HG02938 (cell line): ENCODE measurements around the gene PNMA6E.
A peak's percentile ranks its signal among the peaks of the same experiment; 100 is the strongest.

Experiments
- ATAC-seq: cut with Tn5 transposase; IDR thresholded peaks from one replicate; pipeline ENCODE4 v1.9.1; 2021; ENCODE audit warnings: mild to moderate bottlenecking, moderate library complexity; ENCODE audit not compliant: unreplicated experiment

Gene PNMA6E

DNA sequence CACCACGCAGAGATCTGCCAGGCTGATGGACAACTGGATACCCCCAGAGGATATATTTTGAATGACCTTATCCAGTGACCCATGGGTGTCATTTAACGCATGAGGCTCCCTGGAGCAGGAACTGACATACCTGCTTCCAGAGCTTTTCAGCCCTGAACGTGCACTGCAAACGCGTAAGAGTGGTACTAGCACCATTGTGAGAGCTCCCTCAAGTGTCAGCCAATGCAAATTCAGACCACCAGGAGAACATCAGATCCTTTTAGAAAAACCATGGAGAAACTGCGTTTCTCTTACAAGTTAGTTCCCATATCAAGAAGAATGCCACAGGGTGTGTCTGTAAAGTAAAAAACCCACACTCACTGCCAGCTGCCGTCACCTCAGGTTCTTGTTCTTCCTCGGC lies 37.4 kb upstream of the PNMA6E start:
- no peak for ATAC-seq

DNA sequence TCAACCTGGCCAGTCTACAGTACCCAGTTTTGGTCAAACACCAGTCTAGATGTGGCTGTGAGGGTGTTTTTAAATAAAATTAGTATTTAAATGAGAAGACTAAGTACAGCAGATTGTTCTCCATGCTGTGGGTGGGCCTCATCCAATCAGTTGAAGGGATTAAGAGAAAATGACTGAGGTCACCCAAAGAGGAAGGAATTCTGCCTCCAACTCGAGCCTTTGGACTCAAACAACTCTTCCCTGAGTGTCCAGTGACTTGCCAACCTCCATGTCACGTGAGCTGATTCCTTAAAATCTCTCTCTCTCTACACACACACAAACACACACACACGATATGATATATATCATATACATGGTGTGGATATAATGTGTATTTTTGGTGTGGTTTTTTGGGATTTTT lies 34.7 kb upstream of the PNMA6E start:
- no peak for ATAC-seq

DNA sequence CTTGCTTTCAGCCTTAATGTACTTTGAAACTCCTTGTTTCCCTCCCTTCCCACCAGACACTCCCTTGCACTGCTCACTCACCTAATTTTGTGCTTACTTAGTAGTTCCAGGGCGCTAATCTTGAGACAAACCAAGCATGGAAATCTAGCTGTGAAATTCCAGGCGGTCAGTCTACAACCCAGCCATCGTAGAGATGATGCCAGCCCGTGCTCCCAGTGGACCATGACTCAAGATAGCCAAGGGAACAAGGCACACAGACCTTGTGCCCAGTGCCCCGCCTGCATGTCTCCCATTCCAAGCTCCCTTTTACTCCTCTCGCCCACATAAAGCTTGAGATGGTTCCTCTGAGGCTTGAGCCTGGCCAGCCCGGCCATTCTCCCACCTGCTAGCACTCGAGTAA lies 33.7 kb upstream of the PNMA6E start:
- no peak for ATAC-seq

DNA sequence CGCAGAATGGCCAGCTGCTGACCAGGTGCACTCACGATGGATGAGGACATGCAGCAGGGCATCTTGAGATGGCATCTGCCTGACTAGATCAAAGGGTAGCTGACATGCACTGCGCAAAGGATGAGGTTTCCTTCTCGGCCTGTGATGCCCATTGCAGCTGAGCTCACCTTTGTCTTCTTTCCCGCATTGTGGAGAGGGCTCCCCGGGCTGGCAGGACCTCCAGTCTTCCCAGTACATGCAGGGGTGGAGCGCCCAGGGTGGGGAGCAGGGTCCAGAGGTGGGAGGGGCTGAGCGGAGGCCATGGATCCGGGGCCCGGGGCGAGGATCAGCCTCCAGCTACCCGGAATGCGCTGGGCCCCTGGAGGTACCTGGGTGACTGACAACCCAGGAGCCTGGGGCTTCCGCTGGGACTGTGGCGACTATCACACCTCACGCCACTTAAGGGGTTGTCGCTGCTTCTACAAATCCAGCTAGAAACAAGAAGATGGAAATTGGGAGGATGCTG lies 32.7 kb upstream of the PNMA6E start:
- no peak for ATAC-seq

DNA sequence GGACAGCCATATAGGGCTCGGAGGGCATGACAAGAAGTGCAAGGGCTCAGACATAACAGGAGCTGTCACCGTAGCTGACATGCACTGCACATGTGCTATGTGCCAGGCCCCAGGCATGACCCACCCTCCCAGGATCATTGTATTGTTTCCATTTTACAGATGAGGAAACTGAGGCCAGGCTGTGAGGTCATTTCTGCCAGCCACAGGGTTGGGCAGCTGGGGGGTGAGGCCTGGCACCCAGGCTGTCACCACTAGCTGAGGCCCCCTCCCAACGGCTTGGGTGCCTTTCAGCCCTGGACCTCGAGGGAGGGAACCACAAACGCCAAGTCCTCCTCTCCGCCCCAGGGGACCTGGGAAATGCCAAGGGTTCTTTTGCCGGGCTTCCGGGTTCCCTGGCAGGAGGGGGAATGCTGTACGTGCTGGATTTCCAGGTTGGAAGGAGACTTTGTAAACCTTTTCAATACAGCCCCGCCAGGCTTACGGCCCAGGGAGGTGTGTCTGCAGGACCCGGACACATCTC lies 32.1 kb upstream of the PNMA6E start:
- ATAC-seq = no peak

DNA sequence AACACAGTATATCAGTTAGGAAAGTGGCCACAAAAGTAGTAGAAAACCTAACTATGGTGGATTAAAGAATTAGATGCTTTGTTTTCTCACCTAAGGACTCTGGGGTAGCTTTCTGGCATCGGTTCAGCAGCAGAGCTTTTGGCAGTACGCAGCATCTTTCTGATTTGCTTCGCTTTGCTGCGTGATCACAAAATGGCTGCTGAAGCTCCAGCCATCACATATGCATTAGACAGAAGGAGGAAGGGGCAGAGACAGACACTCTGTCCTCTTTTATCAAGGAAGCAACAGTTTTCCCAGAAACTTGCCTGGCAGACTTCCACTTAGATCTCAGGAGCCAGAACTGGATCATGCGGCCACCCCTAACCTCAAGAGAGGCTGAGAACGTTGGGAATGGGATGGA lies 29.6 kb upstream of the PNMA6E start:
- no peak for ATAC-seq

DNA sequence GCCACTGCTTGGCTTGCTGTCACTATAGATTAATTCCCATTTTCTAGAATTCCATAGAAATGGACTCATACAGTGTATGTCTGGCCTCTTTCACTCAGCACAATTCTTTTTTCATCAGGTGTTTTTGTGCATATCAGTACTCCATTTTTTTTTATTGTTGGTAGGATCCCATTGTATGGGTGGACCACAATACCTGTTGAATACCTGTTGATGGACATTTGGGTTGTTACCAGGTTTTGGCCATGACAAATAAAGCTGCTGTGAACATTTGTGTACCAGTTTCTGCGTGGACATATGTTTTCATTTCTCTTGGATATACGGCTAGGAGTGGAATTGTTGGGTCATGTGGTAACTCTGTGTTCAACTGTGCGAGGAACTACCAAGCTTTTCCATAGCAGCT lies 25.1 kb upstream of the PNMA6E start:
- no peak for ATAC-seq

DNA sequence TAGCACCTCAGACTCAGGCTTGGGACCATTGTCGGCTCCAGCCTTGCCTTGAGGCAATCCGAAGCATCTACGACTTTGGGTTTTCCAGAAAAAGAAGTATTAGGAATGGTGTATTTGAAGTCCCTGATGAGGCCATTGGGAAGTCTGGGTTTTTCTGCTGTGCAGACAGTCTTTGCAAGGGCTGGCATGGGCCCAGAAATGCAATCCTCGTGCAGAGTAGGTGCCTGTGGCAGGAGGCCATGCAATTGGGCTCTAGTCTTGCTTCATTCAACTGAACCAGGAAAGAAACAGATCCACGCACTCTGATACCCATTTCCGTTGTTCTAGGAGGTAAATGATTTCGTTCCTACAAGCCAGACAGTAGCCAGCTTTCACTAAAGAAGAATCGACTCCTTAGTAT lies 22.5 kb upstream of the PNMA6E start:
- no peak for ATAC-seq

DNA sequence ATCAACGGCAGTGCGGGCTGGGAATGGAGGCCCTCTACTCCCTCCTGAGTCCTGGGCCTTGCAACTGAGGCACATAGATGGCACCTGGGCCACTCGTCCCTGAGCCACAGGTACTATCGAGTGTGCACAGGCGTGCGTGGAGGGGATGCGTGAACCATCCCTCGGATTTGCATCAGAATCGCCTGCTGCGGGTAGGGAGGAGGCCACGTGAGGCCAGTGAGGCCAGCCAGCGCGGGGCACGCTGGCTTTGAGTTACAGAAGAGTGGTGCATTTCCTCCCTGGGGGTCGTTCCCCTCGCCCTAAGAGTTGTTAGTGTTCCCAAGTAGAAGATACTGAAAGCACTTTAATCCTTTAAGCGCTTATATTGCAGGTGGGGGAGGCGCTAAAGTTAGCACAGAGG lies 20.7 kb upstream of the PNMA6E start:
- no peak for ATAC-seq

DNA sequence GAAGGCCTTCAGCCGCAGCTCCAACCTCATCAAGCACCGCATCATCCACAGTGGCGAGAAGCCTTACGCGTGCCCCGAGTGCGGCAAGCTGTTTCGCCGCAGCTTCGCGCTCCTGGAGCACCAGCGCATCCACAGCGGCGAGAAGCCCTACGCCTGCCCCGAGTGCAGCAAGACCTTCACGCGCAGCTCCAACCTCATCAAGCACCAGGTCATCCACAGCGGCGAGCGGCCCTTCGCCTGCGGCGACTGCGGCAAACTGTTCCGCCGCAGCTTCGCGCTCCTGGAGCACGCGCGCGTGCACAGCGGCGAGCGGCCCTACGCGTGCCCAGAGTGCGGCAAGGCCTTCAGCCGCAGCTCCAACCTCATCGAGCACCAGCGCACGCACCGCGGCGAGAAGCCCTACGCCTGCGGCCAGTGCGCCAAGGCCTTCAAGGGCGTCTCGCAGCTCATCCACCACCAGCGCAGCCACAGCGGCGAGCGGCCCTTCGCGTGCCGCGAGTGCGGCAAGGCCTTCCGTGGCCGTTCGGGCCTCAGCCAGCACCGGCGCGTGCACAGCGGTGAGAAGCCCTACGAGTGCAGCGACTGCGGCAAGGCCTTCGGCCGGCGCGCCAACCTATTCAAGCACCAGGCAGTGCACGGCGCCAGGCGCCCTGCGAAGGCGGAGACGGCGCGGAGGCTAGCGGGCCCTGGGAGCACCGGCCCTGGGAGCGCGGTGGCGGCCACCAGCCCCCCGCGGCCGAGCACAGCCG lies 19.9 kb upstream of the PNMA6E start:
- no peak for ATAC-seq

DNA sequence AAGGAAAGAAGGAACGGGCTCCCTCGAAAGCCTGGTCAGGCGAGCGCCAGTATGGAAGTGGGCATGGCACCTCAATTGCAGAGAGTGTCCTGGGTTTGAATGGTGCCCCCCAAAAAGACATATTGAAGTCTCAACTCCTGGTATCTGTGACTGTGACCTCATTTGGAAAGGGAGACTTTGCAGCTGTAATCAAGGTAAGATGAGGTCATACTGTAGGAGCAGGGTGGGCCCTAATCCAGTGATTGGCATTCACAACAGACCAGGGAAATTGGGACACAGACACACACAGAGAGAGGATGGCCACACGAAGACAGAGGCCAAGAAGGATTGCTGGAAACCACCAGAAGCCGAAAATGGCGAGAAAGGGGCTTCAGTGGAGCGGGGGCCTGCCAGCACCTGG lies 16.5 kb upstream of the PNMA6E start:
- ATAC-seq = no peak

DNA sequence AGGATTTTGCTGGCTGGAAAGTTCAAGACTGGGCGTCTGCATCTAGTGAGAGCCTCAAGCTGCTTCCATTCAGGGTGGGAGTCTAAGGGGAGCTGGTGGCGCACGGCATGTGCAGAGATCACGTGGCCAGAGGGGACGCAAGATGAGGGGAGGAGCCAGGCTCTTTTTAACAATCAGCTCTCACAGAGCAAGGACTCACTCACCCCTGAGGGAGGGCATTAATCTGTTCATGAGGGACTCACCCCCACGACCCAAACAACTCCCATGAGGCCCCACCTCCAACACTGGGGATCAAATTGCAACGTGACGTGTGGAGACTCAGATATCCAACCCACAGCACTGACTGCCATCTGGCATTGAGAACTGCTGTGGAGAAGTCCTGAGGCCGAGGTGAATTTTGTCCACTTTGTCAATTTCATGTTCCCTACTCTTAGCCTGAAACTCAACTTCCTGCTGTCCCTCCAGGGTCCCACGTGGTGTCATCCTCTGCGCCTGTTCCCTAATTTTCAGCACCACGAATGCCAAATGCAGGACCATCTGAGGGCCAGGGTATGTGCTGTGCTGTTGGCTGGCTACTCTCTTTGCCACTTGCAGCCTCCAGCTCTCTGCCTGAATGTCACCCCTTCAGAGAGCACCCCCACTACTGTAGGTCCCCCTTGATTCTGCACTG lies 15.8 kb upstream of the PNMA6E start:
- ATAC-seq = no peak

DNA sequence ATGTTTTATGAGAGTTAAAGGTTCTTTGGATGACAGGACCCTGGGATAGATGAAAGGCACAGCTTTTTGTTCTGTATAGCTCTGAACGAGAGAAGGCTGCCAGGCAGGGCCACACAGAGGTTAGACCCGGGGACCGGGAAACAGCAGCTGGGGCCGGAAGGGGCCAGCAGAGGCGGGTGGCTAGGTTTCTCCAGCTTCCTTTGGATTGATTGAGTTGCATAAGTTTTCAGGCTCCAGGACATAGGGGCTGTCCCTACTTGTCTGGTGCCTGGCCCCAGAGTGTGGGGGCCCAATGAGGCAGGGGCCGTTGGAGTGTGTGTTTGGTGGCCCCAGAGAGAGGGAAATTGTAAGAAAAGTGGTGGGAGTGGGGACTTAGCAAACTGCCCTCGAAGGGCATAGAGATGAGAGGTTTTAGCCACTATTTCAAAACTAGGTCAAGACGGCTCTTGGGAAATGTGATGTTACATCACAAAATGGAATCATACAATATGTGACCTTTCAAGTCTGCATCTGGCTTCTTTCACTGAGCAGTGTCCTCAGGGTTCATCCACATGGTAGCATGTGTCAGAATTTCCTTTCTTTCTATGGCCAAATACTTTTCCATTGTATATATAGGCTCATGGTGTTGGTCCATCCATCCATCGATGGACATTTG lies 13.8 kb upstream of the PNMA6E start:
- ATAC-seq = no peak

DNA sequence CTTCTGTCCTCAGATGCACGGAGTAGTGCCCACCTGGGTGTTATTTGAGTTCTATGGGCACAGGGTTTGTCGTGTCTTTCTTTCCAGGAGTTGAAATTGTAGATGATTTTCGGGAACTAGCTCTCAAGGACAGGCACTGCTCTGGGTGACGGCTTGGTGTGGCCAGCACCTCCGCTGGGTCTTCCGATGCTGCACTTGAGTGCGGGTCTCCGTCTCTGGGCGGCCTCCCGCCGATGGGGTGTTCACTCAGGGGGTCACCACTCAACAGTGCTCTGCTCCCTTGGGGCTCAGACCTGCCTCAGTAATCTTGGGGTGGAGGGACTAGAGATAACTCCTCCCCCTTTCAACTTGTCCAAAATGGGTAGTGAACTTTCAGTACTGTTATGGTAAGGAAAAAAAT lies 12.6 kb upstream of the PNMA6E start:
- ATAC-seq = no peak

DNA sequence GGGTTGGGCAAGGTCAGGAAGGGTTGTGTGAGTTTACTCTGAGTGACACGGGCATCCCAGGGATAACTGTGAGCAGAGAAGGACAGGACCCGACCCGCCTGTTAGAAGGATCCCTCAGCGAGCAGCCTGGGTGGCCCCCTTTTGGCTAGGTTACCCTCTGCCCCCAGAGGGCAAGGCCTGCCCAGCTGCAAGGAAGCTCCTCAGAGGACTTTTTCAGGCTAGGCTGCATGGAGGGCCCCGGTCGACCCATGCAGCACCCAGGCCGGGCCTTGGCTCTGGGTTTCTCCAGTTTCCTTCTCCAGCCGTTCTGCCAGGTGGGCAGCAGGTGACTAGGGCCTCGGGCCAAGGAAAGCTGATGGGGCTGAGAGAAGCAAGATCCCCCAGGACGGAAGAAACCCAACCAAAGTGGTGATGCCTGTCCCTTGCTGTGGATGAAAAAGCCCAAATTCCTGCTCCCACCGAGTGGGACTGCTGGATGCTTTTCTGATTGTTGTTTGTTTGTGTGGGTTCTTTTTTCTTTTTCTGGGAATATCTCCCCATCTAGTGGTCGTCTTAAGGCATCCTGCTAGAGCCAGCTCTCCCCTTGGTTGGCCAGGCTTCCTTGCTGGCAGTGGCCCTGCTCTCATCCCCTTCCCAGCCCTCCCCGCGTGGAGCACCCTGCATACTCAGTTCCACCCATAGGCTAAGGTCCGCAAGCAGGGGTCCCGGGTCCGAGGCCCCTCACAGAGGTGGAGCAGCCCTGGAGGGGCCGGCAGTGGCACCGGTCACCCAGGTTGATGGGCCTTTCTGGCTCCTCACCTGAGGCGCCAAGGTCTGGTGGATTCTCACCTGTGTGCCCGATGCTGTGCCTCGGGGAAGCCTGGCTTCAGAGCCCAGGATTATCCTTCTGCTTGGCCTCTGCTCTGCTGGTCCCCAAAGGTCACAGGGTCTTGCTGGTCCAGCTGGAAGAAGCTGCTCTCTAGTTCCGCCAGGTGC lies 11.9 kb upstream of the PNMA6E start:
- no peak for ATAC-seq

DNA sequence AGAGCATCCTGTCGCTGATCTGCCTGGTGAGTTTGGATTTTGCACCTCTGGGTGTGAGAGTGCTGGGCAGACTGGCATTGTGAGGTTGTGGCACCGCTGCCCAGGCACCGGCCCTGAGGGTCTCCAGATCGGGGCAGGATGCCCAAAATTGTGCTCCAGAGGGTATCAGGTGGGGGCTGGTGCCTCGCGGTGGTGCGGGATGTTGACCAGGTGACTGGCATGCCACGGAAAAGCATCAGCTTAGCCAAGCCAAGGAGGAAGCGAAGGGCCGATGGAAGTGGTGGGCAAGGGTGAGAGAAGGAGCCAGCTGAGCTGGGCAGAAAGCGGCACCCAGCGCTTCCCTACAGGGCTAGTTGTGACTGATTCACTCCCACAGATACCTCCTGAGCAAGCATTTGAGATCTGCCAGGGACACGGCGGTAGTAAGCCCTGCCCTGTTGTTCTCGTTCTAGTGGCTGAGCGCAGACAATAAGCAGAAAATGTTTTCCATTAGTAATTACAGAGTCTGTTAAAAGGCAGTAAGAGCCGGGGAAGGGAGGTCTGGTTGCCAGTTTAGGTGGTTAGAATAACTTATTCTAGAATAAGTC lies 10.9 kb upstream of the PNMA6E start:
- ATAC-seq = peak; percentile 2

DNA sequence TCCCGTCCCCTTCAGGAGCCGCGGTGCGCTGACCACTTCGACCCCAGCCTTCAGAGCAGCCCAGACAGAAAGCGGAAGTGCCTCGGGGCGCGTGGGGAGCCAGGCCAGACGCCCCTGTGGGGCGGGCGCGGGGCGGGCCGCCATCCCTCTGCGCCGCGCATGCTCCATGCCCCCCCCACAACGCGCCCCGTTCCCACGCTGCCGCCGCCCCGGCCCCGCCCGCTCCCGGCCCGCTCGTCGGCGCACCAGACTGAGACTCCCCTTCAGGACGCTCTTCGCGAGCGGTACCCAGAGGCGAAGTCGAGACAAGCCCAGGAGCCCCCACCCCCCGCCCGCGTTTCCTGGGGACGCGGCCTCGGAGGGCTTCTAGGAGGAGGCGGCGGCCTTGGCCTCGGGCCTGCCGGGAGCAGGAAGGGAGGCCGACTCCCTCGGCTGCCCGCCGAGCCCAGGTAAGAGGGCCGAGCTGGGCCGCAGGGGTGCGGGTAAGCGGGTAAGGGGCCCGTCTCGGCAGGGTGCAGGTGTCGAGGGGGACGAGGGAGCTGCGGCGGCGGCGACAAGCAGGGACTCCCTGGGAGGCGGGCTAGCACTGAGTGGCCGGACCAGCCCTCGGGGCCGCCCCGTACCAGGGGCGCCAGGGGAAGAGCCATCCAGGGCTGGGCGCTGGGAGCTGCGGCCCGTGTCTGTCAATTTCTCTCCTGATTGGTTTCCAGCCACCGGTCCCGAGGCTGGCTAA lies 10.3 kb upstream of the PNMA6E start, which contains the start of gene ZFP92:
ZFP92 (plus strand) TSS at position 218 of the 733 bp plus-strand sequence. CDS start 6,851 bp downstream, outside the sequence.
- ATAC-seq = peak; percentile 55

DNA sequence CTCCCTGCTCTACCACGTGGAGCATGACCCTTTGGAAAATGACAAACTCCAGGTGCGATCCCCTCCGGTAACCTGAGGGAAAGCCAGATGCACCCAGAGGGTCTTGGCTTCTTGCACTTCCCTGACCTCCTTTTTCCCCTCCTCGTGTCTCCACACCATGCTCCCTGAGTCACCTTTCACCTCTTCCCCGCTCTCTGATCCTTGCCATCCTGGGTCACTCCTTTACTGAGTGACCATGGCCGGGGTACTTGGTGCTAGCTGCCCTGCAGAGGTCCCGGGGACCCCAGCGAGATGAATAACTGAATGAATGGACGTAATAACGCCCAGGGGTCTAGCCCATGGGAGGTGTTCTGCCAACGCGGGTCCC lies 9.7 kb upstream of the PNMA6E start:
- no peak for ATAC-seq

DNA sequence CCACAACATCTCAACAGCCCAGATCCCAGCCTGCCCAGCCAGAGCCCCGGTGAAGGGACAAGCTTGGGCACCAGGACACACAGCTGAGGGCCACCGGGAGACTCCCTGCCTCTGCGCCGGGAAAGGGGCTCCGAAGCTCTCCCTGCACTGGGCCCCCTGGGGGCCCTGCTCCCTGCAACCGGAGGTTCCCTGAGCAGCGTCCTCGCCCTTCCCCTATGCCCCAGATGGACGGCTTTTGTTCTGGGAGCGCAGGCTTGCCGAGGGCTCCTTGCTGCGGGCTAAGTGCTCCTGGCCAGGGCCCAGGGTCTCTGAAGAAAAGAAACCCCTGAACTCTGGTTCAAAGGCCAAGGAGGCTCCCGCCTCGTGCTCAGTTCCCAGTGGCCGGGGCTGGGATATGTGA lies 9.2 kb upstream of the PNMA6E start:
- no peak for ATAC-seq
